ENCODE data around the gene DDA1.

The DDA1 gene

GRCh38 chr19:17309965-17310461 lies 650 bp downstream of the DDA1 start:
- TF ChIP-seq, protein P1, sequence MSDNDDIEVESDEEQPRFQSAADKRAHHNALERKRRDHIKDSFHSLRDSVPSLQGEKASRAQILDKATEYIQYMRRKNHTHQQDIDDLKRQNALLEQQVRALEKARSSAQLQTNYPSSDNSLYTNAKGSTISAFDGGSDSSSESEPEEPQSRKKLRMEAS (IDR thresholded peaks at IDR 0.05): no peak
- TF ChIP-seq YY1 (IDR thresholded peaks at IDR 0.05; ENCODE audit: low read depth) (no peak), RAD21 (IDR thresholded peaks at IDR 0.05; ENCODE audit: low read depth) (no peak), NFIC (IDR thresholded peaks at IDR 0.05) (no peak), ZBTB7A (IDR thresholded peaks at IDR 0.05; ENCODE audit: low read depth) (peak; percentile 98; the same call in 1 of the 2 replicates)
- TF ChIP-seq, protein P2, sequence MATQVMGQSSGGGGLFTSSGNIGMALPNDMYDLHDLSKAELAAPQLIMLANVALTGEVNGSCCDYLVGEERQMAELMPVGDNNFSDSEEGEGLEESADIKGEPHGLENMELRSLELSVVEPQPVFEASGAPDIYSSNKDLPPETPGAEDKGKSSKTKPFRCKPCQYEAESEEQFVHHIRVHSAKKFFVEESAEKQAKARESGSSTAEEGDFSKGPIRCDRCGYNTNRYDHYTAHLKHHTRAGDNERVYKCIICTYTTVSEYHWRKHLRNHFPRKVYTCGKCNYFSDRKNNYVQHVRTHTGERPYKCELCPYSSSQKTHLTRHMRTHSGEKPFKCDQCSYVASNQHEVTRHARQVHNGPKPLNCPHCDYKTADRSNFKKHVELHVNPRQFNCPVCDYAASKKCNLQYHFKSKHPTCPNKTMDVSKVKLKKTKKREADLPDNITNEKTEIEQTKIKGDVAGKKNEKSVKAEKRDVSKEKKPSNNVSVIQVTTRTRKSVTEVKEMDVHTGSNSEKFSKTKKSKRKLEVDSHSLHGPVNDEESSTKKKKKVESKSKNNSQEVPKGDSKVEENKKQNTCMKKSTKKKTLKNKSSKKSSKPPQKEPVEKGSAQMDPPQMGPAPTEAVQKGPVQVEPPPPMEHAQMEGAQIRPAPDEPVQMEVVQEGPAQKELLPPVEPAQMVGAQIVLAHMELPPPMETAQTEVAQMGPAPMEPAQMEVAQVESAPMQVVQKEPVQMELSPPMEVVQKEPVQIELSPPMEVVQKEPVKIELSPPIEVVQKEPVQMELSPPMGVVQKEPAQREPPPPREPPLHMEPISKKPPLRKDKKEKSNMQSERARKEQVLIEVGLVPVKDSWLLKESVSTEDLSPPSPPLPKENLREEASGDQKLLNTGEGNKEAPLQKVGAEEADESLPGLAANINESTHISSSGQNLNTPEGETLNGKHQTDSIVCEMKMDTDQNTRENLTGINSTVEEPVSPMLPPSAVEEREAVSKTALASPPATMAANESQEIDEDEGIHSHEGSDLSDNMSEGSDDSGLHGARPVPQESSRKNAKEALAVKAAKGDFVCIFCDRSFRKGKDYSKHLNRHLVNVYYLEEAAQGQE (IDR thresholded peaks at IDR 0.05; ENCODE audit: low read depth): no peak

GRCh38 chr19:17311455-17312188 lies 2.3 kb downstream of the DDA1 start:
- TF ChIP-seq TEAD4 (IDR thresholded peaks at IDR 0.05) (peak; percentile 43; the same call in 1 of the 2 replicates), EGR1 (IDR thresholded peaks at IDR 0.05) (no peak)

GRCh38 chr19:17312189-17313113 lies 3.1 kb downstream of the DDA1 start:
- no peak for TF ChIP-seq YY1 (IDR thresholded peaks at IDR 0.05; ENCODE audit: low read depth)
- no peak for TF ChIP-seq USF1 (IDR thresholded peaks at IDR 0.05)
- TF ChIP-seq RAD21 (IDR thresholded peaks at IDR 0.05; ENCODE audit: low read depth): no peak
- TF ChIP-seq NFIC (IDR thresholded peaks at IDR 0.05): no peak
- TF ChIP-seq CEBPB (IDR thresholded peaks at IDR 0.05): no peak
- TF ChIP-seq CREB1 (IDR thresholded peaks at IDR 0.05; ENCODE audit: low read depth): no peak
- TF ChIP-seq EGR1 (IDR thresholded peaks at IDR 0.05): no peak
- no peak for TF ChIP-seq EP300 (IDR thresholded peaks at IDR 0.05; ENCODE audit: borderline replicate concordance)
- TF ChIP-seq ZBTB7A (IDR thresholded peaks at IDR 0.05; ENCODE audit: low read depth): no peak
- no peak for TF ChIP-seq TAF1 (IDR thresholded peaks at IDR 0.05; ENCODE audit: low read depth)
- TF ChIP-seq FOXM1 (IDR thresholded peaks at IDR 0.05; ENCODE audit: borderline replicate concordance, low read depth): no peak
- no peak for TF ChIP-seq TCF12 (IDR thresholded peaks at IDR 0.05; ENCODE audit: low read depth)
- no peak for TF ChIP-seq TEAD4 (IDR thresholded peaks at IDR 0.05)
- TF ChIP-seq, protein P1 (IDR thresholded peaks at IDR 0.05): no peak
- TF ChIP-seq, protein P2 (IDR thresholded peaks at IDR 0.05; ENCODE audit: low read depth): no peak

- TF ChIP-seq, protein P2 (IDR thresholded peaks at IDR 0.05; ENCODE audit: low read depth): no peak
- TF ChIP-seq EP300 (IDR thresholded peaks at IDR 0.05; ENCODE audit: borderline replicate concordance): no peak
- TF ChIP-seq EGR1 (IDR thresholded peaks at IDR 0.05): no peak
- no peak for TF ChIP-seq USF1 (IDR thresholded peaks at IDR 0.05)
- TF ChIP-seq, protein P1 (IDR thresholded peaks at IDR 0.05): no peak
- TF ChIP-seq YY1 (IDR thresholded peaks at IDR 0.05; ENCODE audit: low read depth): no peak
- TF ChIP-seq TCF12 (IDR thresholded peaks at IDR 0.05; ENCODE audit: low read depth): no peak
- no peak for TF ChIP-seq CREB1 (IDR thresholded peaks at IDR 0.05; ENCODE audit: low read depth)
- TF ChIP-seq TEAD4 (IDR thresholded peaks at IDR 0.05): no peak
- TF ChIP-seq FOXM1 (IDR thresholded peaks at IDR 0.05; ENCODE audit: borderline replicate concordance, low read depth): no peak
- TF ChIP-seq CEBPB (IDR thresholded peaks at IDR 0.05): no peak
- TF ChIP-seq ZBTB7A (IDR thresholded peaks at IDR 0.05; ENCODE audit: low read depth): no peak
- no peak for TF ChIP-seq RAD21 (IDR thresholded peaks at IDR 0.05; ENCODE audit: low read depth)
- TF ChIP-seq NFIC (IDR thresholded peaks at IDR 0.05): no peak
- no peak for TF ChIP-seq TAF1 (IDR thresholded peaks at IDR 0.05; ENCODE audit: low read depth)
Observed at GRCh38 chr19:17314007-17314593, 4.7 kb downstream of the DDA1 start.
